ENCODE data around the gene GP1BB.

GP1BB gene

GRCh38 chr22:19765477-19766239 is 42.3 kb downstream of the GP1BB start:
- DNase-seq (ENCODE audit: low spot score), result no peak

- no peak for DNase-seq (ENCODE audit: low spot score)
These were observed 42.8 kb downstream of the GP1BB start for GRCh38 chr22:19766240-19766510.

GRCh38 chr22:19766511-19767426 is 43.4 kb downstream of the GP1BB start:
- DNase-seq (ENCODE audit: low spot score), result no peak

DNA sequence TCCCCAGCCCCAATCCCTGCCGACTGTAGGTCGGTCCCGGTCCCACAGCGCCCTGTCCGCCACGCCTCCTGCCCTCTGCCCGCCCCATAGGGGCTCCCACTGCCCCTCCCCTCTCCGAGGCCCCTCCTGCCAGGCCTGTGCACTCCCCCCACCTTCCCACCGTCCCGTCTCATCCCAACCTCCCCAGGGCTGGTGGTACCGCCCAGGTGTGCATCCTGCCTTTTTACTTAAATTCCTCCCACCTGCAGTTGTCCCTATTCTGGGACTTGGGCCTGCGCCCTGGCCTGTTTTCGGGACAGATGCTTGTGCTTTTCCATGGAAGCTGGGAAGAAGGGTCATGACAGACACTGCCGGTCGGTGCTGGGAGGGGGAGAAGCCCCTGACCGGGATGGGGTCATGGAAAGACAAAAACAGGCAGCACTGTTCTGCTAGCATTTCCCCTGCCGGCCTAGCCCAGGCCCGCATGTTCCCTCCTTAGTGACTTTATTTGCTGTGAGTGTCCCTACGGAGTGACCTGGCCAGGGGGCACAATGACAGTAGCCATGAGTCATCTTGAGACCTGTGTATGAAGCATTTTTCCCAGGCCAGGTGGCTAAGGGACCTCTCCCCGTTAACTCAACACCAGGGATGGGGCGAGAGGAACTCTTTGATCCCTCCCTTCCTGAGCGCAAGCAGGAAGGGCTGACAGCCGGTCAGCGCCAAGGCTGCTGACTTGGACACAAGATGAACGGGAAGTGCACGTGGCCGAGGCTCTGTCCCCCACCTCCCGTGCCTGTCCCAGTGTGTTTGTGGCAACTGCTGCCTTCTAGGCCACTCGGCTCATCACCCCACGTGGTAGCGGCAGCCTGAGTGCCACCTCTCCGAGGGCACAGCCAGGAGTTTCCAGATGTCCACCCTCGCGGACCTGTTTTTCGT is 44.3 kb downstream of the GP1BB start:
- no peak for DNase-seq (ENCODE audit: low spot score)

DNA sequence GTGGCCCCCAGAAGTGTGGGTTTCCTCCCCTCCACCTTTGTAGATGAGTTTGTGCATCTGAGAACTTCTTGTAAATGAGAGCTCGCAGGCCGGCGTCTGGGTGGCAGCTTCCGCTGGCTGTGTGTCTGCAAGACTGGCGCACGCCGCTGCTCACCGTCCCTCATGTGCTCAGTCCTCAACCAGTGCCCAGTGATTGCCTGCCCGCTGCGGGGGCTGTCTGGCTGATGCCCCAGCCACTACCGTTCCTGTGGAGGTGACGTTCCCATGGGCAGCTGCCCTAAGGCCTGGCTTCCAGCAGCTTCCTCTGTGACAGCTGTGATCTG is 46.0 kb downstream of the GP1BB start:
- DNase-seq (ENCODE audit: low spot score), result no peak

DNA sequence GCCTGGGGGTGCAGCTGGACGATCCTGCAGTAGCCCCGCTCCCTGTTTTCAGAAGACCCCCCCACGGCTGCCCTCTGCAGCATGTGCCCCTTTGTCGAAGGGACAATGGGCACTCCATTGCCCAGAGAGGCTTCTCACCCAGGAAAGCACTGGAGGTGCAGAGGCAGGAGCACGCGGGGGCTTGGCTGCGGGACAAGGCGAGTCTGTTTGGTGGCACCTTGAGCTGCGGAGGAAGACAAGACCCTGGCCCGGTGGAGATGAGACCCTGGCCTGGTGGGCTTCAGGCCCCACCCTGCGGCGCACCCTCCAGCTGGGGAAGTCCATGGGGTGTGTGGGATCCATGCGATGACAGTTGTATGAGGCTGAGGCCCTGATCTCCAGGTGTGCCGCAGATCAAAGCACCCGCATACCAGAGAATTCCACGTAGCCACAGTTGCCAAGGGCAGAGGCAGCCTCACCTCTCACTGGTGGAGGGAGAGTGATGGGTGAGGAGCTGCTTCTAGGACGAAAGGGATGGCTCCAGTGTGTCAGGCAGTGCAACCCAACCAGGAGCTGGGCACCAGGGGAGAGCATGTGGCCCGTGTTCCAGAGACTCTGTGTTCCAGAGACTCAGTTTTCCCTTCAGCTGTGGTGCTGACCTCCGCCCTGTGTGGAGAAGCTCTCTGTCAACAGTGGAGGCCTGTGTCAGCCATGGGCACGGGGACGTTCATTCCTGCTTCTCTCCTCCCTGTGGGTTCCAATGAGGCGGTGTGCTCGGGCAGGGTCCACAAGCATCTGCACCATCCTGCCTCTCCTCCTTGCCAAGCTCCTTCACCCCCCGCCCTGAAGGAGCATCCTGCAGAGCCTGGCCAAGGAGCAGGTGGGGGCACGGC is 47.2 kb downstream of the GP1BB start:
- DNase-seq (ENCODE audit: low spot score), result no peak

GRCh38 chr22:19772422-19772672 is 49.0 kb downstream of the GP1BB start:
- DNase-seq (ENCODE audit: low spot score), result no peak

- DNase-seq (ENCODE audit: low spot score), result no peak
These were observed 49.5 kb downstream of the GP1BB start for GRCh38 chr22:19772673-19773469.

DNA sequence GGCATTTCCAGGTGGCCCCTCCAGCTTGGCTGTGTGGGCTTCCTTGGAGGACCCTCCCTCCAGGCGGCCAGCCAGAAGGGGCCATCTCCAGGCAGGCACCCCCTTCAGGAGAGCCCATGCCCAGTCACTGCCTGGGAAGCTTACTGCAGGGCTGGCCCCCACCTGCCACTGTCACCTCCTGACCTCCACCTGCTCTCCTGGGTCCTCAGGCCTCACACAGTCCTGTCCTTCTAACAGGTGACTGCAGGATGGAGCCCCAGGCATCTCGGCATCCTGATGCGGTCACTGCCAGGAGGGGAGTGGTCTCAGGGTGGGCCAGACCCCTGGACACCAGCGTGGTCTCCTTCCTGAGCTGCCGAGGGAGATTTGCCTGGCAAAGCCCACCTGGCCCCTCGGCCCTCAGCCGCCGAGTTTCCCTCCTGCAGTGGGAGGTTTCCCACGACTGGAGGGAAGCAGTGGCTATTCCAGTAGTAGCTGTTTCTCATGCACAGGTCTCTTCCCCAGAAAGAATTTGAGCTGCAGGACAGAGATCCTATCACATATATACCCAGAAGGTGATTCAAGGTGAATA is 50.2 kb downstream of the GP1BB start:
- no peak for DNase-seq (ENCODE audit: low spot score)
